Activated B cell treated with CpG ODN at 0.5 μM for 24 hours (primary cell): ENCODE data around the gene POC5. TPM values are rescaled to one million over a fixed set of nuclear protein-coding genes. Genes with fewer than 3 reads are reported as not detected.

Experiments used
- ATAC-seq: fragments of 200-7000 bp; cut with Tn5 transposase; one replicate; pipeline ENCODE4 v1.10.0; 2021; ENCODE audit warnings: low read depth, mild to moderate bottlenecking, moderate library complexity
- CTCF ChIA-PET: fragments of 350-600 bp; sonication (Branson Sonifier 250); formaldehyde crosslinking; loops from one replicate; lab custom pipeline; 2021; ENCODE audit warnings: antibody characterized with exemption; lab: Charles Lee
- POLR2A ChIA-PET: fragments of 350-600 bp; sonication (Branson Sonifier 250); formaldehyde crosslinking; loops from one replicate; lab custom pipeline; 2021; ENCODE audit warnings: antibody characterized with exemption; lab: Charles Lee
- DNase-seq: peaks from one replicate; pipeline ENCODE4 v3.0.0; 2022
- H3K27ac Mint-ChIP-seq: one replicate; pipeline ENCODE4 v1.8.0; 2020; ENCODE audit warnings: mixed read lengths
- H3K27me3 Mint-ChIP-seq: one replicate; pipeline ENCODE4 v1.8.0; 2021; ENCODE audit warnings: mixed read lengths
- H3K36me3 Mint-ChIP-seq: one replicate; pipeline ENCODE4 v1.8.0; 2021; ENCODE audit warnings: low read depth, mixed read lengths
- H3K4me1 Mint-ChIP-seq: one replicate; pipeline ENCODE4 v1.8.0; 2021; ENCODE audit warnings: mixed read lengths
- H3K4me3 Mint-ChIP-seq: one replicate; pipeline ENCODE4 v1.8.0; 2020; ENCODE audit warnings: mild to moderate bottlenecking, mixed read lengths
- H3K9me3 Mint-ChIP-seq: one replicate; pipeline ENCODE4 v1.8.0; 2020; ENCODE audit warnings: mixed read lengths
- CTCF ChIP-seq: fragments of 200-600 bp; IDR thresholded peaks from one replicate; pipeline ENCODE4 v1.8.0; 2022; ENCODE audit warnings: antibody characterized with exemption, mild to moderate bottlenecking
- intact Hi-C: fragments of 100-400 bp; cut with micrococcal nuclease; formaldehyde crosslinking; loops from one replicate; pipeline ENCODE4 v1.15.1; 2024
- total RNA-seq: library from RNA; stranded (reverse); gene quantifications from 2 replicates; pipeline ENCODE4 v1.2.3, GENCODE V29; 2022

The POC5 gene
- total RNA-seq, 1 donor from 2014 or later = 29.8 TPM

- no peak for TF ChIP-seq CTCF
- H3K36me3 Mint-ChIP-seq = peaks cover 42% of the 10 kb centered on the region
- DNase-seq (no peak), ATAC-seq (no peak)
- POLR2A ChIA-PET = interaction anchor here (0.7 kb wide), 1 partner anchor 52 kb away, joined by 4 read pairs; no protein-coding TSS in a partner anchor
- CTCF ChIA-PET = no interaction called here
- H3K9me3 Mint-ChIP-seq = no peaks in the 10 kb centered on the region
- H3K4me3 Mint-ChIP-seq = no peak overlapping the region
- H3K27me3 Mint-ChIP-seq = no peaks in the 10 kb centered on the region
- H3K27ac Mint-ChIP-seq = peak overlapping the region; percentile 10
- intact Hi-C loops = loop anchor here (10.0 kb wide), 1 partner anchor 103 kb away; no protein-coding TSS in a partner anchor
- no peaks in the 10 kb centered on the region for H3K4me1 Mint-ChIP-seq
These were observed 39.6 kb downstream of the POC5 start for GRCh38 chr5:75677607-75678006.

GRCh38 chr5:75675783-75676182 lies 41.5 kb downstream of the POC5 start:
- H3K4me1 Mint-ChIP-seq = no peaks in the 10 kb centered on the region
- intact Hi-C loops = loop anchor here (10.0 kb wide), 1 partner anchor 101 kb away; no protein-coding TSS in a partner anchor
- H3K4me3 Mint-ChIP-seq = no peak overlapping the region
- ChIA-PET CTCF (no interaction called here), POLR2A (no interaction called here)
- no peaks in the 10 kb centered on the region for H3K27me3 Mint-ChIP-seq
- no peak overlapping the region for H3K27ac Mint-ChIP-seq
- ATAC-seq (no peak), DNase-seq (no peak)
- no peaks in the 10 kb centered on the region for H3K9me3 Mint-ChIP-seq
- no peak for TF ChIP-seq CTCF
- H3K36me3 Mint-ChIP-seq = peaks cover 48% of the 10 kb centered on the region

DNA sequence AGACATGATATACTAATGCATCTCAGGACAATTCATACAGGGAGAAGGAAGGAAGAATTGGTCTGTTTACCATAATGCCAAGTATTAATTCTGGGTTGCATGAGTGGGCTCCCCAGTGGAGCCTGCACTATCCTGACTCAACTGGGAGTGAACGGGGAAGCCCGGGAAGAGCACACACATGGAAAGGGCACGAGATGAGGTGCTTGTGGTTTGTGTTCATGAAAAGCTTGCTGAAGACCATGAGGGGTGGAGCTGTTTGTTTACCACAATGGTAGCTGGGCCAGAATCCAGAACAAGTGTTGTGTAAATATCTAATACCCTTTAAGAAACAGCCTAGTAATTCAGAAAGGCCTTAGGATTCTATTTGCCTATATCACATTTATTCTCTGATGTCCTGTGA lies 44.6 kb downstream of the POC5 start:
- Mint-ChIP-seq H3K9me3 (no peaks in the 10 kb centered on the region), H3K36me3 (peaks cover 40% of the 10 kb centered on the region), H3K27me3 (no peaks in the 10 kb centered on the region), H3K4me3 (no peak overlapping the region), H3K27ac (no peak overlapping the region), H3K4me1 (peaks cover 16% of the 10 kb centered on the region)
- POLR2A ChIA-PET = no interaction called here
- no peak for ATAC-seq
- no peak for DNase-seq
- CTCF ChIA-PET = no interaction called here
- no peak for TF ChIP-seq CTCF
- intact Hi-C loops = loop anchor here (5.0 to 10.0 kb wide), 2 partner anchors 35 to 98 kb away; no protein-coding TSS in a partner anchor

GRCh38 chr5:75671506-75671905 lies 45.7 kb downstream of the POC5 start:
- ATAC-seq = no peak

GRCh38 chr5:75670577-75670976 lies 46.7 kb downstream of the POC5 start:
- Mint-ChIP-seq H3K27ac (no peak overlapping the region), H3K4me3 (no peak overlapping the region), H3K9me3 (no peaks in the 10 kb centered on the region), H3K36me3 (peaks cover 28% of the 10 kb centered on the region), H3K27me3 (no peaks in the 10 kb centered on the region), H3K4me1 (peaks cover 16% of the 10 kb centered on the region)
- ChIA-PET CTCF (no interaction called here), POLR2A (no interaction called here)
- DNase-seq (no peak), ATAC-seq (no peak)
- TF ChIP-seq CTCF = no peak
- intact Hi-C loops = loop anchor here (5.0 to 10.0 kb wide), 2 partner anchors 37 to 96 kb away; no protein-coding TSS in a partner anchor

More at GRCh38 chr5:75671506-75671905, 45.7 kb downstream of the POC5 start:
- H3K36me3 Mint-ChIP-seq = peaks cover 35% of the 10 kb centered on the region
- POLR2A ChIA-PET = no interaction called here
- H3K27ac Mint-ChIP-seq = no peak overlapping the region
- DNase-seq = no peak
- no peak for TF ChIP-seq CTCF
- H3K4me3 Mint-ChIP-seq = no peak overlapping the region
- intact Hi-C loops = loop anchor here (5.0 to 10.0 kb wide), 2 partner anchors 36 to 97 kb away; no protein-coding TSS in a partner anchor
- CTCF ChIA-PET = no interaction called here
- H3K4me1 Mint-ChIP-seq = peaks cover 16% of the 10 kb centered on the region
- no peaks in the 10 kb centered on the region for H3K27me3 Mint-ChIP-seq
- H3K9me3 Mint-ChIP-seq = no peaks in the 10 kb centered on the region
